Measurements from ENCODE around the gene COL2A1. TPM values are rescaled to one million over a fixed set of nuclear protein-coding genes. Genes with fewer than 3 reads are reported as not detected.

Gene COL2A1
- total RNA-seq, 2 donors from 2014 or later, result not detected

GRCh38 chr12:48037267-48037915, 33.1 kb upstream of the COL2A1 start:
- Histone ChIP-seq H3K27ac (no peak overlapping the region), H3K4me3 (no peak overlapping the region), H3K36me3 (replicated peaks in 1 of 2; ENCODE audit: insufficient read depth in 1 of 2, low read depth in 2 of 2) (no peaks in the 10 kb centered on the region), H3K9me3 (no peaks in the 10 kb centered on the region), H3K4me1 (no peaks in the 10 kb centered on the region), H3K27me3 (no peaks in the 10 kb centered on the region)
- DNase-seq (no peak), ATAC-seq (no peak)
- 29 to 32% methylated on average over 9 of the region's 9 CpGs for WGBS, 2 donors
- intact Hi-C loops (cut with DNase I), result no loop called here
- TF ChIP-seq POLR2A (IDR thresholded peaks at IDR 0.05) (no peak), CTCF (IDR thresholded peaks at IDR 0.05) (no peak)

GRCh38 chr12:48036818-48037217, 32.5 kb upstream of the COL2A1 start:
- WGBS, 2 donors, result 68 to 71% methylated on average over 4 of the region's 4 CpGs
- intact Hi-C loops (cut with DNase I), result no loop called here

GRCh38 chr12:48034835-48035805, 30.8 kb upstream of the COL2A1 start:
- intact Hi-C loops (cut with DNase I), result no loop called here
- Histone ChIP-seq H3K27ac (no peak overlapping the region), H3K9me3 (no peaks in the 10 kb centered on the region), H3K27me3 (no peaks in the 10 kb centered on the region), H3K36me3 (replicated peaks in 1 of 2; ENCODE audit: insufficient read depth in 1 of 2, low read depth in 2 of 2) (no peaks in the 10 kb centered on the region), H3K4me1 (no peaks in the 10 kb centered on the region), H3K4me3 (no peak overlapping the region)
- TF ChIP-seq POLR2A (IDR thresholded peaks at IDR 0.05) (no peak), CTCF (IDR thresholded peaks at IDR 0.05) (no peak)
- 88 to 90% methylated on average over 8 of the region's 8 CpGs for WGBS, 2 donors
- ATAC-seq (no peak), DNase-seq (no peak)

More at GRCh38 chr12:48036818-48037217, 32.5 kb upstream of the COL2A1 start:
- Histone ChIP-seq H3K27me3 (no peaks in the 10 kb centered on the region), H3K4me3 (no peak overlapping the region), H3K4me1 (no peaks in the 10 kb centered on the region), H3K27ac (no peak overlapping the region), H3K9me3 (no peaks in the 10 kb centered on the region), H3K36me3 (replicated peaks in 1 of 2; ENCODE audit: insufficient read depth in 1 of 2, low read depth in 2 of 2) (no peaks in the 10 kb centered on the region)
- ATAC-seq (no peak), DNase-seq (no peak)
- no peak for TF ChIP-seq CTCF (IDR thresholded peaks at IDR 0.05)
- TF ChIP-seq POLR2A (IDR thresholded peaks at IDR 0.05), result no peak

- ATAC-seq (no peak), DNase-seq (no peak)
- intact Hi-C loops (cut with DNase I), result no loop called here
- TF ChIP-seq CTCF (IDR thresholded peaks at IDR 0.05) (no peak), POLR2A (IDR thresholded peaks at IDR 0.05) (no peak)
- H3K4me1 ChIP-seq, result no peaks in the 10 kb centered on the region
- no peak overlapping the region for H3K4me3 ChIP-seq
- WGBS, 2 donors, result 93 to 100% methylated on average over 1 of the region's 1 CpG
- H3K9me3 ChIP-seq, result no peaks in the 10 kb centered on the region
- H3K36me3 ChIP-seq (replicated peaks in 1 of 2; ENCODE audit: insufficient read depth in 1 of 2, low read depth in 2 of 2), result no peaks in the 10 kb centered on the region
- no peaks in the 10 kb centered on the region for H3K27me3 ChIP-seq
- H3K27ac ChIP-seq, result no peak overlapping the region
These were observed 29.2 kb upstream of the COL2A1 start for GRCh38 chr12:48033451-48033850.
